NB4 (cell line): ENCODE data around the gene NHLRC2.
A peak's percentile ranks its signal among the peaks of the same experiment; 100 is the strongest.

Experiments
- DNase-seq: peaks from one replicate; pipeline ENCODE4 v3.0.0; 2010; ENCODE audit warnings: low read depth
- H3K4me3 ChIP-seq: one replicate; pipeline ENCODE4 v1.5.1; 2011; ENCODE audit warnings: mild to moderate bottlenecking, low read depth, low read length, moderate library complexity
- CTCF ChIP-seq: IDR thresholded peaks from one replicate; pipeline ENCODE4 v1.5.1; 2012; ENCODE audit warnings: low read depth, low read length
- MYC ChIP-seq: IDR thresholded peaks from 2 replicates; pipeline ENCODE4 v1.6.1; 2011; ENCODE audit warnings: low read depth, low read length
- POLR2A ChIP-seq: IDR thresholded peaks from 2 replicates; pipeline ENCODE4 v1.6.1; 2011; ENCODE audit warnings: mild to moderate bottlenecking; ENCODE audit not compliant: insufficient read length; ENCODE audit errors: extremely low read depth
- TF ChIP-seq, protein P1 (sequence below): IDR thresholded peaks from 2 replicates; pipeline ENCODE4 v1.6.1; 2011; ENCODE audit warnings: low read depth, low read length

The NHLRC2 gene

GRCh38 chr10:113959383-113959760, 104.9 kb downstream of the NHLRC2 start:
- DNase-seq: no peak
- no peak for TF ChIP-seq POLR2A
- TF ChIP-seq, protein P1, sequence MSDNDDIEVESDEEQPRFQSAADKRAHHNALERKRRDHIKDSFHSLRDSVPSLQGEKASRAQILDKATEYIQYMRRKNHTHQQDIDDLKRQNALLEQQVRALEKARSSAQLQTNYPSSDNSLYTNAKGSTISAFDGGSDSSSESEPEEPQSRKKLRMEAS: no peak
- no peak for TF ChIP-seq MYC
- TF ChIP-seq CTCF: no peak

GRCh38 chr10:113960617-113961181, 106.2 kb downstream of the NHLRC2 start:
- no peak overlapping the region for H3K4me3 ChIP-seq
- peak; percentile 66 for DNase-seq
- TF ChIP-seq, protein P1: no peak
- TF ChIP-seq CTCF (no peak), MYC (no peak), POLR2A (no peak)

More at GRCh38 chr10:113959383-113959760, 104.9 kb downstream of the NHLRC2 start:
- no peak overlapping the region for H3K4me3 ChIP-seq

- H3K4me3 ChIP-seq: peak overlapping the region; percentile 27
Measured at GRCh38 chr10:113961182-113962031, 106.9 kb downstream of the NHLRC2 start.

GRCh38 chr10:113965077-113965476, 110.6 kb downstream of the NHLRC2 start:
- DNase-seq: peak; percentile 82
- TF ChIP-seq, protein P1: no peak
- no peak for TF ChIP-seq CTCF
- peak overlapping the region; percentile 12 for H3K4me3 ChIP-seq

More at GRCh38 chr10:113961182-113962031, 106.9 kb downstream of the NHLRC2 start:
- TF ChIP-seq, protein P1: peak; percentile 69; the same call in 1 of the 2 replicates
- TF ChIP-seq CTCF (no peak), MYC (0 out of 2 replicates have a peak, but pooled peaks have one; percentile 8)
- peak; percentile 97 for DNase-seq

DNA sequence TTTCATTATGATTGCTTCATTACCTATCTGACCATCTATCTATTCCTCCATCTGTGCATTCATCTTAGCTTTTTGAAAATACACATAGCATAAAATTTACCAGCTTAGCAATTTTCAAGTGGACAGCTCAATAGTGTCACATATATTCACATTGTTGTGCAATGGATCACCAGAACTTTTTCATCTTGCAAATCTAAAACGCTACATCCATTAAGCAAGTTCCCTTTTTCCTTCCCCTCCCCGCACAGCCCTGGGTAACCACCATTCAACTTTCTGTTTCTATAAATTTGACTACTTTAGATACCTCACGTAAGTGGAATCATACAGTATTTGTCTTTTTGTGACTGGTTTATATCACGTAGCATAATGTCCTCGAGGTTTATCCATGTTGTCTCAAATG, 111.2 kb downstream of the NHLRC2 start:
- DNase-seq: peak; percentile 90
- peak overlapping the region; percentile 12 for H3K4me3 ChIP-seq
- TF ChIP-seq POLR2A: no peak
- TF ChIP-seq, protein P1: no peak
- TF ChIP-seq MYC: no peak
- TF ChIP-seq CTCF: no peak
